Measurements from ENCODE around the gene SMAD7. TPM values are rescaled to one million over a fixed set of nuclear protein-coding genes. Genes with fewer than 3 reads are reported as not detected.

Gene SMAD7
- total RNA-seq, 4 donors from 2014 or later, result 40.1 to 69.3 (median 59.2) TPM

- Histone ChIP-seq H3K27ac (no peak overlapping the region), H3K9me3 (no peaks in the 10 kb centered on the region), H3K4me3 (replicated peaks in 1 of 3) (no peak overlapping the region), H3K4me1 (peaks cover 0 to 5% of the 10 kb centered on the region in 2 donors), H3K36me3 (no peaks in the 10 kb centered on the region), H3K27me3 (no peaks in the 10 kb centered on the region)
- intact Hi-C loops (cut with DNase I), result no loop called here
- no peak for DNase-seq
- WGBS, 2 donors, result 76 to 79% methylated on average over 3 of the region's 3 CpGs
- TF ChIP-seq POLR2A (IDR thresholded peaks at IDR 0.05), result no peak
- no peak for TF ChIP-seq CTCF (IDR thresholded peaks at IDR 0.05)
These were observed 41.8 kb downstream of the SMAD7 start for GRCh38 chr18:48908916-48909315.

GRCh38 chr18:48905513-48905912 is 45.3 kb downstream of the SMAD7 start:
- H3K36me3 ChIP-seq, result no peaks in the 10 kb centered on the region
- no peaks in the 10 kb centered on the region for H3K27me3 ChIP-seq
- intact Hi-C loops (cut with DNase I), result no loop called here
- 93 to 95% methylated on average over 1 of the region's 1 CpG for WGBS, 2 donors
- H3K4me3 ChIP-seq (replicated peaks in 1 of 3), result no peak overlapping the region
- H3K27ac ChIP-seq, result no peak overlapping the region
- H3K4me1 ChIP-seq, result peaks cover 15 to 23% of the 10 kb centered on the region in 2 donors
- DNase-seq, result no peak
- TF ChIP-seq POLR2A (IDR thresholded peaks at IDR 0.05), result no peak
- TF ChIP-seq CTCF (IDR thresholded peaks at IDR 0.05), result no peak
- H3K9me3 ChIP-seq, result no peaks in the 10 kb centered on the region

GRCh38 chr18:48904847-48905394 is 45.8 kb downstream of the SMAD7 start:
- DNase-seq, result no peak
- WGBS, 2 donors, result 92 to 97% methylated on average over 3 of the region's 3 CpGs
- no peaks in the 10 kb centered on the region for H3K9me3 ChIP-seq
- intact Hi-C loops (cut with DNase I), result no loop called here
- no peak overlapping the region for H3K27ac ChIP-seq
- no peaks in the 10 kb centered on the region for H3K36me3 ChIP-seq
- peaks cover 15 to 23% of the 10 kb centered on the region in 2 donors for H3K4me1 ChIP-seq
- TF ChIP-seq POLR2A (IDR thresholded peaks at IDR 0.05) (no peak), CTCF (IDR thresholded peaks at IDR 0.05) (no peak)
- no peak overlapping the region for H3K4me3 ChIP-seq (replicated peaks in 1 of 3)
- H3K27me3 ChIP-seq, result no peaks in the 10 kb centered on the region

- H3K4me3 ChIP-seq (replicated peaks in 1 of 3), result no peak overlapping the region
- TF ChIP-seq POLR2A (IDR thresholded peaks at IDR 0.05) (no peak), CTCF (IDR thresholded peaks at IDR 0.05) (no peak)
- H3K9me3 ChIP-seq, result no peaks in the 10 kb centered on the region
- H3K36me3 ChIP-seq, result no peaks in the 10 kb centered on the region
- no peak overlapping the region for H3K27ac ChIP-seq
- no peak for DNase-seq
- 98 to 100% methylated on average over 2 of the region's 2 CpGs for WGBS, 2 donors
- no peaks in the 10 kb centered on the region for H3K27me3 ChIP-seq
- intact Hi-C loops (cut with DNase I), result no loop called here
- peaks cover 15 to 23% of the 10 kb centered on the region in 2 donors for H3K4me1 ChIP-seq
These were observed 46.7 kb downstream of the SMAD7 start for GRCh38 chr18:48904091-48904490.

- peak; percentile 24 to 40 for DNase-seq
- intact Hi-C loops (cut with DNase I), result no loop called here
- Histone ChIP-seq H3K4me1 (peaks cover 15 to 23% of the 10 kb centered on the region in 2 donors), H3K36me3 (no peaks in the 10 kb centered on the region), H3K27me3 (no peaks in the 10 kb centered on the region), H3K27ac (peak overlapping the region; percentile 68 to 92 (median 77)), H3K9me3 (no peaks in the 10 kb centered on the region), H3K4me3 (replicated peaks in 1 of 3) (no peak overlapping the region)
- WGBS, 2 donors, result 74 to 82% methylated on average over 8 of the region's 8 CpGs
- no peak for TF ChIP-seq POLR2A (IDR thresholded peaks at IDR 0.05)
- no peak for TF ChIP-seq CTCF (IDR thresholded peaks at IDR 0.05)
These were observed 47.7 kb downstream of the SMAD7 start for GRCh38 chr18:48902856-48903601.

Measured in thyroid gland (tissue), 4 donors.